GM12878 (cell line): ENCODE results near the gene ABHD12B. TPM values are rescaled to one million over a fixed set of nuclear protein-coding genes. Genes with fewer than 3 reads are reported as not detected.

Experiments
- ATAC-seq: fragments of 200-7000 bp; cut with Tn5 transposase; 3 replicates; pipeline ENCODE4 v1.9.1; 2020; ENCODE audit warnings: mild to moderate bottlenecking, moderate library complexity
- BruUV-seq: library from RNA; stranded (reverse); fragments of 400-500 nt; replicated peaks from 2 replicates; lab custom pipeline; 2021; lab: Mats Ljungman, UMichigan
- CTCF ChIA-PET: fragments of 300-600 bp; sonication (Branson Sonifier 250); formaldehyde crosslinking; extraction: SDS; loops from one replicate; lab custom pipeline; 2021; ENCODE audit warnings: inconsistent platforms; lab: Yijun Ruan, JAX
- POLR2A ChIA-PET: fragments of 350-600 bp; formaldehyde crosslinking; extraction: SDS; loops from one replicate; lab custom pipeline; 2021; ENCODE audit warnings: inconsistent platforms; lab: Charles Lee
- RAD21 ChIA-PET: fragments of 300-600 bp; sonication (Branson Sonifier 250); formaldehyde crosslinking; loops from one replicate; lab custom pipeline; 2023; ENCODE audit warnings: antibody characterized with exemption; ENCODE audit not compliant: unreplicated experiment; lab: Charles Lee
- SMC1A ChIA-PET: fragments of 300-600 bp; sonication (Branson Sonifier 250); formaldehyde crosslinking; loops from one replicate; lab custom pipeline; 2023; ENCODE audit not compliant: unreplicated experiment, uncharacterized antibody; lab: Charles Lee
- DNase-seq: peaks from one replicate; pipeline ENCODE4 v3.0.0-alpha.2; 2011; ENCODE audit warnings: low read depth, low spot score
- FAIRE-seq: peaks from 3 replicates; lab custom pipeline; 2011; peaks lifted over from hg19 to GRCh38; lab: Jason Lieb, UNC
- H2AFZ ChIP-seq: 2 replicates; pipeline ENCODE4 v1.6.0; 2011; ENCODE audit warnings: low read depth, low read length, control low read depth; ENCODE audit not compliant: control insufficient read depth
- H3K27ac ChIP-seq: 2 replicates; pipeline ENCODE4 v1.5.1; 2011; ENCODE audit warnings: control low read depth; ENCODE audit not compliant: control insufficient read depth, insufficient read depth
- H3K27me3 ChIP-seq, 2 experiments: replicated peaks in 1 of 2; 2 replicates each; pipeline versions ENCODE4 v1.6.0 to v1.6.1; 2011; ENCODE audit warnings: low read length in 1 of 2; ENCODE audit not compliant: control insufficient read depth in 2 of 2, insufficient read depth in 2 of 2
- H3K36me3 ChIP-seq, 2 experiments: 2 replicates each; pipeline ENCODE4 v1.5.1; 2011; ENCODE audit warnings: low read length in 1 of 2; ENCODE audit not compliant: control insufficient read depth in 2 of 2, insufficient read depth in 2 of 2
- H3K4me1 ChIP-seq: 2 replicates; pipeline ENCODE4 v1.6.1; 2011; ENCODE audit warnings: mild to moderate bottlenecking, low read length, moderate library complexity, mixed read lengths; ENCODE audit not compliant: control insufficient read depth, insufficient read depth
- H3K4me2 ChIP-seq: 2 replicates; pipeline ENCODE4 v1.6.0; 2011; ENCODE audit warnings: control low read depth; ENCODE audit not compliant: control insufficient read depth, insufficient read depth
- H3K4me3 ChIP-seq: fragments of 200-600 bp; sonication (generic); 2 replicates; pipeline ENCODE4 v1.5.1; 2016
- H3K79me2 ChIP-seq: 2 replicates; pipeline ENCODE4 v1.6.0; 2011; ENCODE audit warnings: low read length; ENCODE audit not compliant: control insufficient read depth, insufficient read depth
- H3K9ac ChIP-seq: 2 replicates; pipeline ENCODE4 v1.8.0; 2011; ENCODE audit warnings: low read length, control low read depth, mixed read lengths; ENCODE audit not compliant: control insufficient read depth, insufficient read depth
- H3K9me3 ChIP-seq: replicated peaks from 3 replicates; pipeline ENCODE4 v1.5.1; 2011; ENCODE audit warnings: mild to moderate bottlenecking, low read length; ENCODE audit not compliant: control insufficient read depth, insufficient read depth
- H4K20me1 ChIP-seq: 2 replicates; pipeline ENCODE4 v1.6.0; 2011; ENCODE audit not compliant: control insufficient read depth, insufficient read depth
- BMI1 ChIP-seq: fragments of 450-650 bp; IDR thresholded peaks from 2 replicates; pipeline ENCODE4 v1.6.1; 2016; ENCODE audit warnings: mild to moderate bottlenecking, moderate library complexity, borderline replicate concordance
- CBX5 ChIP-seq: sonication (generic); IDR thresholded peaks from 2 replicates; pipeline ENCODE4 v1.6.1; 2016; ENCODE audit warnings: low read depth, moderate library complexity, mild to moderate bottlenecking, inconsistent platforms
- EED ChIP-seq: sonication (generic); IDR thresholded peaks from 2 replicates; pipeline ENCODE4 v1.6.1; 2016; ENCODE audit warnings: antibody characterized with exemption, low read depth
- MYC ChIP-seq: IDR thresholded peaks from 2 replicates; pipeline ENCODE4 v1.6.1; 2011; ENCODE audit warnings: mild to moderate bottlenecking, low read length, moderate library complexity, inconsistent platforms; ENCODE audit not compliant: insufficient read depth, insufficient replicate concordance, insufficient read length, severe bottlenecking
- POLR2AphosphoS2 ChIP-seq: IDR thresholded peaks from 2 replicates; pipeline ENCODE4 v1.6.1; 2011; ENCODE audit warnings: low read depth, mild to moderate bottlenecking, low read length, improper control_type of control experiment, moderate library complexity
- RAD51 ChIP-seq: fragments of 450-650 bp; IDR thresholded peaks from 2 replicates; pipeline ENCODE4 v1.6.1; 2016; ENCODE audit warnings: moderate library complexity, mild to moderate bottlenecking, inconsistent platforms
- RELA ChIP-seq: fragments of 450-650 bp; IDR thresholded peaks from 2 replicates; pipeline ENCODE4 v1.8.0; 2014; ENCODE audit warnings: borderline replicate concordance; ENCODE audit not compliant: partially characterized antibody
- SUPT20H ChIP-seq: IDR thresholded peaks from 2 replicates; pipeline ENCODE4 v1.6.1; 2011; ENCODE audit warnings: low read depth, mild to moderate bottlenecking, low read length, moderate library complexity, borderline replicate concordance; ENCODE audit not compliant: control insufficient read depth
- TAF1 ChIP-seq: IDR thresholded peaks from 2 replicates; pipeline ENCODE4 v1.6.1; 2011; ENCODE audit warnings: mild to moderate bottlenecking, low read depth, low read length, borderline replicate concordance
- YBX1 ChIP-seq: fragments of 450-650 bp; IDR thresholded peaks from 2 replicates; pipeline ENCODE4 v1.6.1; 2016; ENCODE audit warnings: antibody characterized with exemption
- ZBED1 ChIP-seq: IDR thresholded peaks from 2 replicates; pipeline ENCODE4 v1.6.1; 2016; ENCODE audit warnings: borderline replicate concordance
- WGBS: methylation state at CpG from one replicate; pipeline ENCODE4 v1.1.6; 2016; ENCODE audit warnings: low lambda C conversion rate; ENCODE audit not compliant: insufficient replicate concordance, insufficient coverage; ENCODE audit errors: missing lambda C conversion rate; 5-methylcytosine and 5-hydroxymethylcytosine counted together
- in situ Hi-C: fragments of 300-500 bp; cut with MboI; formaldehyde crosslinking; loops from 9 replicates; pipeline ENCODE4 v1.14.3; 2018; ENCODE audit warnings: mixed read lengths
- intact Hi-C: fragments of 100-400 bp; cut with micrococcal nuclease; formaldehyde crosslinking; loops from one replicate; pipeline ENCODE4 v1.14.2; 2022; ENCODE audit not compliant: unreplicated experiment
- polyA plus RNA-seq, 11 experiments: library from polyadenylated mRNA; depleted of rRNA in 4 of 11; unstranded in 6 of 11; stranded (reverse) in 5 of 11; fragments of >200 nt; fragmentation: Nextera tagmentation in 4 of 11; fragmentation: Illumina TruSeq in 1 of 11; extraction: Ambion mirVana in 4 of 11; extraction: Trizol in 1 of 11; gene quantifications; 1 replicate in 1 of 11; 2 replicates in 10 of 11; pipeline versions ENCODE4 v1.2.1 to v1.2.3, GENCODE V29; 2011 to 2016; ENCODE audit warnings: inconsistent platforms in 2 of 11, missing spikeins in 2 of 11, low read depth in 1 of 11
- total RNA-seq, 4 experiments: library from RNA; depleted of rRNA in 3 of 4; stranded (reverse); fragments of >200 nt in 3 of 4; fragmentation: Illumina TruSeq in 1 of 4; extraction: Trizol in 1 of 4; gene quantifications; 2 replicates each; pipeline versions ENCODE4 v1.2.1 to v1.2.3, GENCODE V29; 2013 to 2021
- TF ChIP-seq, protein P1 (sequence below): fragments of 150-350 bp; IDR thresholded peaks from 2 replicates; pipeline ENCODE4 v1.6.1; 2014; ENCODE audit warnings: mild to moderate bottlenecking, low read depth, low read length
- TF ChIP-seq, protein P2 (sequence below): fragments of 450-650 bp; IDR thresholded peaks from 2 replicates; pipeline ENCODE4 v1.6.1; 2014; ENCODE audit warnings: mild to moderate bottlenecking

The ABHD12B gene
- total and polyA plus RNA-seq, 10 of the 15 experiments (the other 5 are each of a cell fraction or from before 2014, with no cell fraction given), result not detected

DNA sequence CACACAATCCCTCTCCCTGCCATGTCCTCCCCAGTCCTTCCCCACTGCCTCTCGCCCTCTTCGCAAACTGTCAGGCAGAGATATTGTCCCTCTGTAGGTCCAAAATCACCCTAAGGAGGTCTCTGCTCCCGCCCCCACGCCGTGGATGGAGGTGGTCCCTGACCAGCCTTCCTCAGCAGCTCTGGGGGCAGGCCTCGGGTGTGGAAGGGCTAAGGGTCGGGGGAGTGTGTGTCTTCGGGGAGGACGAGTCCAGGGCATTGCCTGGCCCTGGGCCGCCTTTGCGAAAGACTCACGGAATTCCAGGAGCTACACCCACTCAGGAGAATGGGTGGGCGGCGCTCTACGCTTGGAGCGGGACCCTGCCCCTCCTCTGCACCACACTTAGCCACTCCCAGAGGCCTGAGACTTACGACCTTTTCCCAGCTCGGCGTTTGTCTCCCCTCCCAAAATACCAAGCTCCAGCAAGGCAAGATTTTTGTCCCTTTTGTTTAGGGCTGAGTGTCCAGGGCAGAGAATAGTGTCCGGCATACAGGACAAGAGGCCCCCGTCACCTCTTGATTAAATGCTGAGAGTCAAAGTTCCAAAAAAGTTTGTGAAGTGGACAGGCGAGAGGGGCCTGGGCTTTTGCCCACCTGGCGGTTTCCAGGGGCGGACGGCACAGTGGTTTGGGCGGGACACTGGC lies 71.5 kb downstream of the ABHD12B start:
- FAIRE-seq (no peak), DNase-seq (no peak), ATAC-seq (no peak)
- Histone ChIP-seq H4K20me1 (no peaks in the 10 kb centered on the region), H3K4me1 (peaks cover 8% of the 10 kb centered on the region), H2AFZ (peak overlapping the region; percentile 57), H3K9ac (no peak overlapping the region), H3K9me3 (no peaks in the 10 kb centered on the region), H3K36me3 (no peaks in the 10 kb centered on the region), H3K4me2 (peak overlapping the region; percentile 91), H3K4me3 (peak overlapping the region; percentile 65; the same call in 1 of the 2 replicates), H3K79me2 (no peaks in the 10 kb centered on the region), H3K27me3 (peaks cover 6 to 14% of the 10 kb centered on the region in 2 experiments), H3K27ac (no peak overlapping the region)
- intact Hi-C loops, result no loop called here
- in situ Hi-C loops, result no loop called here
- RAD21 ChIA-PET, result no interaction called here
- TF ChIP-seq, protein P1, sequence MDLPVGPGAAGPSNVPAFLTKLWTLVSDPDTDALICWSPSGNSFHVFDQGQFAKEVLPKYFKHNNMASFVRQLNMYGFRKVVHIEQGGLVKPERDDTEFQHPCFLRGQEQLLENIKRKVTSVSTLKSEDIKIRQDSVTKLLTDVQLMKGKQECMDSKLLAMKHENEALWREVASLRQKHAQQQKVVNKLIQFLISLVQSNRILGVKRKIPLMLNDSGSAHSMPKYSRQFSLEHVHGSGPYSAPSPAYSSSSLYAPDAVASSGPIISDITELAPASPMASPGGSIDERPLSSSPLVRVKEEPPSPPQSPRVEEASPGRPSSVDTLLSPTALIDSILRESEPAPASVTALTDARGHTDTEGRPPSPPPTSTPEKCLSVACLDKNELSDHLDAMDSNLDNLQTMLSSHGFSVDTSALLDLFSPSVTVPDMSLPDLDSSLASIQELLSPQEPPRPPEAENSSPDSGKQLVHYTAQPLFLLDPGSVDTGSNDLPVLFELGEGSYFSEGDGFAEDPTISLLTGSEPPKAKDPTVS, result no peak
- no peak for TF ChIP-seq CBX5
- no peak for TF ChIP-seq BMI1
- no peak for TF ChIP-seq YBX1
- TF ChIP-seq POLR2AphosphoS2, result no peak
- no peak for TF ChIP-seq EED
- no peak for TF ChIP-seq RELA
- no peak for TF ChIP-seq ZBED1
- TF ChIP-seq, protein P2, sequence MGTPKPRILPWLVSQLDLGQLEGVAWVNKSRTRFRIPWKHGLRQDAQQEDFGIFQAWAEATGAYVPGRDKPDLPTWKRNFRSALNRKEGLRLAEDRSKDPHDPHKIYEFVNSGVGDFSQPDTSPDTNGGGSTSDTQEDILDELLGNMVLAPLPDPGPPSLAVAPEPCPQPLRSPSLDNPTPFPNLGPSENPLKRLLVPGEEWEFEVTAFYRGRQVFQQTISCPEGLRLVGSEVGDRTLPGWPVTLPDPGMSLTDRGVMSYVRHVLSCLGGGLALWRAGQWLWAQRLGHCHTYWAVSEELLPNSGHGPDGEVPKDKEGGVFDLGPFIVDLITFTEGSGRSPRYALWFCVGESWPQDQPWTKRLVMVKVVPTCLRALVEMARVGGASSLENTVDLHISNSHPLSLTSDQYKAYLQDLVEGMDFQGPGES, result no peak
- TF ChIP-seq RAD51, result no peak
- no peak for TF ChIP-seq TAF1
- TF ChIP-seq MYC, result no peak
- no peak for TF ChIP-seq SUPT20H
- no TSS peak for BruUV-seq
- WGBS, result 40% methylated on average over 26 of the region's 26 CpGs
- SMC1A ChIA-PET, result no interaction called here
- POLR2A ChIA-PET, result no interaction called here
- CTCF ChIA-PET, result no interaction called here
